K562 (cell line): Measurements from ENCODE around the gene GPR4. TPM values are rescaled to one million over a fixed set of nuclear protein-coding genes. Genes with fewer than 3 reads are reported as not detected.

ENCODE experiments used
- KLF16 ChIP-seq: IDR thresholded peaks from 2 replicates; pipeline ENCODE4 v1.6.1; 2016; ENCODE audit warnings: antibody characterized with exemption
- MCM2 ChIP-seq: fragments of 450-650 bp; IDR thresholded peaks from 2 replicates; pipeline ENCODE4 v1.6.1; 2017; ENCODE audit warnings: low read depth, mild to moderate bottlenecking
- NR1H2 ChIP-seq: sonication (generic); formaldehyde crosslinking; IDR thresholded peaks from 2 replicates; pipeline ENCODE4 v1.4.0; 2020; ENCODE audit warnings: mild to moderate bottlenecking, missing genetic modification reagents
- NRF1 ChIP-seq, 2 experiments: fragments of 450-650 bp; IDR thresholded peaks in 1 of 2; conservative IDR thresholded peaks in 1 of 2; 2 replicates each; pipeline ENCODE4 v1.6.1; 2014; ENCODE audit warnings: mild to moderate bottlenecking in 2 of 2
- PRPF4 ChIP-seq: fragments of 200-400 bp; formaldehyde crosslinking; IDR thresholded peaks from one replicate; pipeline ENCODE4 v1.6.1; 2017; ENCODE audit warnings: low read length, low read depth, mild to moderate bottlenecking; ENCODE audit not compliant: insufficient read depth, poor library complexity, severe bottlenecking
- REST ChIP-seq, 2 experiments: fragments of 450-650 bp; formaldehyde crosslinking in 1 of 2; IDR thresholded peaks; 2 replicates each; pipeline versions ENCODE4 v1.4.0 to v1.6.1; 2014 to 2020; ENCODE audit warnings: mild to moderate bottlenecking in 2 of 2, borderline replicate concordance in 1 of 2, low read depth in 1 of 2
- TFAM ChIP-seq: fragments of 250-450 bp; sonication (Bioruptor Pico); conservative IDR thresholded peaks from 2 replicates; pipeline ENCODE4 v1.5.0; 2021; ENCODE audit warnings: mild to moderate bottlenecking, moderate library complexity
- THRB ChIP-seq: fragments of 450-650 bp; formaldehyde crosslinking; conservative IDR thresholded peaks from 2 replicates; pipeline ENCODE4 v1.4.0; 2022; ENCODE audit warnings: mild to moderate bottlenecking, missing genetic modification characterization
- ZBTB33 ChIP-seq: sonication (generic); formaldehyde crosslinking; IDR thresholded peaks from 2 replicates; pipeline ENCODE4 v1.8.1; 2023; ENCODE audit warnings: mild to moderate bottlenecking, missing genetic modification reagents
- ZNF143 ChIP-seq: sonication (generic); formaldehyde crosslinking; IDR thresholded peaks from 2 replicates; pipeline ENCODE4 v1.9.0; 2022; ENCODE audit warnings: mild to moderate bottlenecking, missing genetic modification reagents
- polyA plus RNA-seq, 8 experiments: library from polyadenylated mRNA; depleted of rRNA in 4 of 8; stranded (reverse) in 5 of 8; unstranded in 3 of 8; fragments of >200 nt; fragmentation: Nextera tagmentation in 2 of 8; fragmentation: Illumina TruSeq in 1 of 8; extraction: Ambion mirVana in 2 of 8; extraction: Trizol in 1 of 8; gene quantifications; 2 replicates each; pipeline versions ENCODE4 v1.2.1 to v1.2.3, GENCODE V29; 2011 to 2014; ENCODE audit warnings: inconsistent platforms in 1 of 8, missing spikeins in 1 of 8
- total RNA-seq, 7 experiments: library from RNA; depleted of rRNA in 6 of 7; stranded (reverse); fragments of >200 nt in 6 of 7; fragmentation: Illumina TruSeq in 2 of 7; extraction: Trizol in 2 of 7; gene quantifications; 2 replicates each; pipeline versions ENCODE4 v1.2.1 to v1.2.3, GENCODE V29; 2011 to 2021; ENCODE audit warnings: low replicate concordance in 1 of 7
- TF ChIP-seq, protein P1 (sequence below): fragments of 450-650 bp; formaldehyde crosslinking; IDR thresholded peaks from 2 replicates; pipeline ENCODE4 v1.4.0; 2020; ENCODE audit warnings: mild to moderate bottlenecking, moderate library complexity
- TF ChIP-seq, protein P2 (sequence below): fragments of 250-450 bp; sonication (Bioruptor Pico); IDR thresholded peaks from 2 replicates; pipeline ENCODE4 v1.5.0; 2021

Gene GPR4
- total and polyA plus RNA-seq, 9 of the 15 experiments (the other 6 are each of a cell fraction or from before 2014, with no cell fraction given), result 0.03 to 0.09 (median 0.04) TPM; not detected in 5

GRCh38 chr19:45569619-45570421 is 32.2 kb downstream of the GPR4 start (continued):
- TF ChIP-seq REST (IDR thresholded peaks at IDR 0.05; ENCODE audit: borderline replicate concordance) (peak; percentile 54; the same call in 1 of the 2 replicates), REST (CRISPR knock-in tag; IDR thresholded peaks at IDR 0.05; ENCODE audit: low read depth) (no peak), NRF1 (conservative IDR thresholded peaks at IDR 0.05 in 1 of 2, IDR thresholded peaks at IDR 0.05 in 1 of 2) (peak; percentile 40 to 46), TFAM (CRISPR knock-in tag) (no peak), ZBTB33 (peak; percentile 97), MCM2 (no peak), PRPF4 (no peak), NR1H2 (peak; percentile 90), ZNF143 (peak; percentile 53; the same call in 1 of the 2 replicates), THRB (CRISPR knock-in tag) (no peak), KLF16 (no peak)
- TF ChIP-seq, protein P1, sequence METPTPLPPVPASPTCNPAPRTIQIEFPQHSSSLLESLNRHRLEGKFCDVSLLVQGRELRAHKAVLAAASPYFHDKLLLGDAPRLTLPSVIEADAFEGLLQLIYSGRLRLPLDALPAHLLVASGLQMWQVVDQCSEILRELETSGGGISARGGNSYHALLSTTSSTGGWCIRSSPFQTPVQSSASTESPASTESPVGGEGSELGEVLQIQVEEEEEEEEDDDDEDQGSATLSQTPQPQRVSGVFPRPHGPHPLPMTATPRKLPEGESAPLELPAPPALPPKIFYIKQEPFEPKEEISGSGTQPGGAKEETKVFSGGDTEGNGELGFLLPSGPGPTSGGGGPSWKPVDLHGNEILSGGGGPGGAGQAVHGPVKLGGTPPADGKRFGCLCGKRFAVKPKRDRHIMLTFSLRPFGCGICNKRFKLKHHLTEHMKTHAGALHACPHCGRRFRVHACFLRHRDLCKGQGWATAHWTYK, result no peak
- TF ChIP-seq, protein P2, sequence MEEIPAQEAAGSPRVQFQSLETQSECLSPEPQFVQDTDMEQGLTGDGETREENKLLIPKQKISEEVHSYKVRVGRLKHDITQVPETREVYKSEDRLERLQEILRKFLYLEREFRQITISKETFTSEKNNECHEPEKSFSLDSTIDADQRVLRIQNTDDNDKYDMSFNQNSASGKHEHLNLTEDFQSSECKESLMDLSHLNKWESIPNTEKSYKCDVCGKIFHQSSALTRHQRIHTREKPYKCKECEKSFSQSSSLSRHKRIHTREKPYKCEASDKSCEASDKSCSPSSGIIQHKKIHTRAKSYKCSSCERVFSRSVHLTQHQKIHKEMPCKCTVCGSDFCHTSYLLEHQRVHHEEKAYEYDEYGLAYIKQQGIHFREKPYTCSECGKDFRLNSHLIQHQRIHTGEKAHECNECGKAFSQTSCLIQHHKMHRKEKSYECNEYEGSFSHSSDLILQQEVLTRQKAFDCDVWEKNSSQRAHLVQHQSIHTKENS (CRISPR knock-in tag), result no peak
